ENCODE measurements around the gene PHLDB1.
"Not testable (repeated sequence)": the region's sequence is repeated elsewhere in the genome, so short reads cannot be mapped to it uniquely, and the experiment has no call there.

PHLDB1 gene

GRCh38 chr11:118659314-118659952, 52.0 kb downstream of the PHLDB1 start:
- peak; percentile 87 for DNase-seq (ENCODE audit: low spot score)

- DNase-seq (ENCODE audit: low spot score) = no peak
Measured at GRCh38 chr11:118659953-118660680, 52.7 kb downstream of the PHLDB1 start.

- DNase-seq (ENCODE audit: low spot score) = no peak
Measured at GRCh38 chr11:118660681-118661424, 53.4 kb downstream of the PHLDB1 start.

GRCh38 chr11:118661425-118662301, 54.2 kb downstream of the PHLDB1 start:
- DNase-seq (ENCODE audit: low spot score) = no peak

GRCh38 chr11:118662401-118663271, 55.2 kb downstream of the PHLDB1 start:
- no peak for DNase-seq (ENCODE audit: low spot score)

- no peak for DNase-seq (ENCODE audit: low spot score)
Measured at GRCh38 chr11:118663381-118663780, 56.0 kb downstream of the PHLDB1 start.

- DNase-seq (ENCODE audit: low spot score) = no peak
Measured at GRCh38 chr11:118663902-118664301, 56.5 kb downstream of the PHLDB1 start.

GRCh38 chr11:118666371-118666770, 59.0 kb downstream of the PHLDB1 start:
- no peak for DNase-seq (ENCODE audit: low spot score)

- DNase-seq (ENCODE audit: low spot score) = no peak
Measured at GRCh38 chr11:118670063-118670462, 62.6 kb downstream of the PHLDB1 start.

GRCh38 chr11:118671254-118671653, 63.8 kb downstream of the PHLDB1 start:
- no peak for DNase-seq (ENCODE audit: low spot score)

GRCh38 chr11:118672846-118673245, 65.4 kb downstream of the PHLDB1 start:
- DNase-seq (ENCODE audit: low spot score) = no peak

GRCh38 chr11:118673361-118674081, 66.1 kb downstream of the PHLDB1 start:
- DNase-seq (ENCODE audit: low spot score) = no peak

GRCh38 chr11:118674082-118674435, 66.6 kb downstream of the PHLDB1 start:
- DNase-seq (ENCODE audit: low spot score) = no peak

- DNase-seq (ENCODE audit: low spot score) = no peak
Measured at GRCh38 chr11:118677977-118678376, 70.6 kb downstream of the PHLDB1 start.

GRCh38 chr11:118678908-118679307, 71.5 kb downstream of the PHLDB1 start:
- DNase-seq (ENCODE audit: low spot score) = not testable (repeated sequence)

- no peak for DNase-seq (ENCODE audit: low spot score)
Measured at GRCh38 chr11:118679483-118679882, 72.1 kb downstream of the PHLDB1 start, which contains the start of gene TREH. TREH (minus strand) TSS chr11:118679650; CDS start chr11:118679627, 23 bp downstream.

- no peak for DNase-seq (ENCODE audit: low spot score)
Measured at GRCh38 chr11:118682372-118682771, 75.0 kb downstream of the PHLDB1 start.

- not testable (repeated sequence) for DNase-seq (ENCODE audit: low spot score)
Measured at GRCh38 chr11:118682939-118683338, 75.5 kb downstream of the PHLDB1 start.

GRCh38 chr11:118684187-118684586, 76.8 kb downstream of the PHLDB1 start:
- no peak for DNase-seq (ENCODE audit: low spot score)

- DNase-seq (ENCODE audit: low spot score) = no peak
Measured at GRCh38 chr11:118687906-118688305, 80.5 kb downstream of the PHLDB1 start.
